Mucosa of rectum (tissue), 2 donors: ENCODE data around the gene ACACA.
"Not testable (repeated sequence)": the region's sequence is repeated elsewhere in the genome, so short reads cannot be mapped to it uniquely, and the experiment has no call there.

Source experiments
- H3K27ac ChIP-seq, 2 donors: one replicate each; pipeline ENCODE4 v1.7.0; 2013; ENCODE audit warnings: inconsistent platforms in 2 of 2, low read depth in 2 of 2, low read length in 2 of 2
- H3K27me3 ChIP-seq, 2 donors: one replicate each; pipeline ENCODE4 v1.7.0; 2013; ENCODE audit warnings: low read length in 2 of 2; ENCODE audit not compliant: control insufficient read depth in 2 of 2, insufficient read depth in 2 of 2
- H3K36me3 ChIP-seq, 2 donors: one replicate each; pipeline ENCODE4 v1.7.0; 2013; ENCODE audit warnings: low read length in 2 of 2; ENCODE audit not compliant: control insufficient read depth in 2 of 2, insufficient read depth in 2 of 2
- H3K4me1 ChIP-seq, 2 donors: one replicate each; pipeline ENCODE4 v1.7.0; 2013; ENCODE audit warnings: low read length in 2 of 2, mild to moderate bottlenecking in 1 of 2; ENCODE audit not compliant: control insufficient read depth in 2 of 2, insufficient read depth in 2 of 2
- H3K4me3 ChIP-seq, 2 donors: one replicate each; pipeline ENCODE4 v1.7.0; 2013; ENCODE audit warnings: low read length in 2 of 2
- H3K9ac ChIP-seq, 2 donors: one replicate each; pipeline ENCODE4 v1.7.0; 2013; ENCODE audit warnings: low read length in 2 of 2, low read depth in 1 of 2, mild to moderate bottlenecking in 1 of 2
- H3K9me3 ChIP-seq, 2 donors: one replicate each; pipeline ENCODE4 v1.7.0; 2013; ENCODE audit warnings: low read length in 2 of 2; ENCODE audit not compliant: control insufficient read depth in 2 of 2
- donor health status: healthy.
- donor health status: Normal muscosa, but diverticular disease.

ACACA gene

DNA sequence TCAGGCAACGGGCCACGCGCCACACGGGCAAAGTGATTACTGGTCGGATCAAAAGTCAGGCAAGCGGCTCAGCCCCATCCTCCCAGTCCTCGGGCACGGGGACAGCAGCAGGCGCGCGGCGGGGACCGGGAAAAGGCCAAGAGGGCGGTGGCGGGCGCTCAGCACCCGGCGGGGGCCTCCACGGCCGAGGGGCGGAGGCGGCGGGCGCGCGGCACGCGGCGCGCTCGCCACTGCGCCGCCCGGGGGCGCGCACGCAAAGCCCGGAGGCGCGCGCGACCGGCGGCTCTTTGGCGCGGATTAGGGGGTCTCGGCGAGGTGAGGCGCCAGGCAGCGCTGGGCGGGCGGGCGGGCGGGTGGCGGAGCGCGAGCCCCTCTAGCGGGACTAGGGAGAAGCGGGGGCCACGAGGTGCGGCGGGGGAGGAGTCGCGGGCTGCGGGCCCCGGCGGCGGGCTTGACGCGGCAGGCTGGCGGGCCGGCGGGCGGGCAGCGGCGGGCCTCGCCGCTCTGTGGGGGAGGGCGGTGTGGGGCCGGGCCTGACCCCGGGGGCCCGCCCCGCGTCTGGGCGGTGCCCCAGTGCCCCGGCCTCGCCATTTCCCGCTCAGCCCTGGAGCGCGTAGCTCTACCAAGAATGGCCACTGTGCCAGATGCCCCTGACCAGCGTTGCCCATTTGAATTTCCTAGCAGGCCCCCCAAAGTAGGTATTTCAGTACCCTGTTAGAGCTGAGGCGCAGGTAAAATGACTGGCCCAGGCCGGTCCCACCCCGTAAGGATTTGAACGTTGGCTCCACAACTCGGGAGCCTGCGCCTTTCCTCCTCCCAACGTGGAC is at the start of gene ACACA, which contains the start of gene TADA2A:
Gene ACACA, minus strand, starts transcription at position 202 of the 827 bp plus-strand sequence. CDS start 537 bp downstream, outside the sequence.
Gene TADA2A, plus strand, starts transcription at position 252 of the 827 bp plus-strand sequence. CDS start 4,480 bp downstream, outside the sequence.
- H3K27me3 ChIP-seq = no peaks in the 10 kb centered on the region
- peaks cover 3% of the 10 kb centered on the region in 2 donors for H3K36me3 ChIP-seq
- H3K9ac ChIP-seq = peak within 1 kb of the TSS; percentile 90 to 91
- H3K4me3 ChIP-seq = peak within 1 kb of the TSS; percentile 94 to 96
- H3K4me1 ChIP-seq = peaks cover 9 to 15% of the 10 kb centered on the region in 2 donors
- no peaks in the 10 kb centered on the region for H3K9me3 ChIP-seq
- peak within 1 kb of the TSS; percentile 94 to 95 for H3K27ac ChIP-seq

DNA sequence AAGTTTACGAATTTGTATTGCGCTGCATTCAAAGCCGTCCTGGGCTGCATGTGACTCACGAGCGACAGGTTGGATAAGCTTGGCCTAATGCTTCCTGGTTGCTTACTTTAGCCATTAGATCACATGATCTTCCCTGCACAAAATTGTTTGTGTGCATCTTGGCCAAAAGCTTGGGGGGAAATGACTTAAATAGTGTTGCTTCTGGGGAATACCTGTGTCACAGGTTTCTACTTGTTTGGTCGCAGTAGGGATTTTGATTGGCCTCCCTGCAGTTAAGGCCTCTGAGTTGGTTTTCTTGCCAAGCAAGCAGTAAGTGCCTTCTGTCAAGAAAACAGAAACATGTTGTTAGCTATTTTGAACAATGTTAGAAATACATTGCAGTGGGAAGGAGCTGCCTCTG is 43.5 kb upstream of the ACACA start:
- Histone ChIP-seq H3K27ac (no peak overlapping the region), H3K4me1 (no peaks in the 10 kb centered on the region), H3K9ac (no peak overlapping the region), H3K4me3 (no peak overlapping the region), H3K9me3 (no peaks in the 10 kb centered on the region), H3K36me3 (peaks cover 7 to 20% of the 10 kb centered on the region in 2 donors), H3K27me3 (no peaks in the 10 kb centered on the region)

DNA sequence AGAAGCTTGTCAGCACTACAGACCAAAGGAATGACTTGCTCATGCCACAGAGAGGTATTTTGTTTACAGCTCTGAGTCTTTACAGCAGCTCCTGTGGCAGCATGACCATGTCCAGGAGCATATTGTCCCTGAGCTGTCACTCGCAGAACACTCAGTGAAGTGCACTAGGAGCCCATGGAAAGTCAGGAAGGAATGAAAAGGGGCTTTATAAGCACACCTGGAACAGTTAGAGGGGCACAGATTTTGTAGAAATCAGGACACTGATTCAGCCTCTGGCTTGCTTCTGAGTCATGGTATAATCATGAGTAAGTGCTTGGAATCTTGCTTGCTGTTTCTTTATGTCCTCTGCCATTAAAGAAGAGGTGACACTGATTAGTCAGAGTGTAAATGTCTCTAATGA is 41.0 kb upstream of the ACACA start:
- H3K36me3 ChIP-seq = peaks cover 13 to 37% of the 10 kb centered on the region in 2 donors
- H3K9me3 ChIP-seq = no peaks in the 10 kb centered on the region
- H3K4me1 ChIP-seq = no peaks in the 10 kb centered on the region
- no peaks in the 10 kb centered on the region for H3K27me3 ChIP-seq
- no peak overlapping the region for H3K9ac ChIP-seq
- no peak overlapping the region for H3K4me3 ChIP-seq
- no peak overlapping the region for H3K27ac ChIP-seq

DNA sequence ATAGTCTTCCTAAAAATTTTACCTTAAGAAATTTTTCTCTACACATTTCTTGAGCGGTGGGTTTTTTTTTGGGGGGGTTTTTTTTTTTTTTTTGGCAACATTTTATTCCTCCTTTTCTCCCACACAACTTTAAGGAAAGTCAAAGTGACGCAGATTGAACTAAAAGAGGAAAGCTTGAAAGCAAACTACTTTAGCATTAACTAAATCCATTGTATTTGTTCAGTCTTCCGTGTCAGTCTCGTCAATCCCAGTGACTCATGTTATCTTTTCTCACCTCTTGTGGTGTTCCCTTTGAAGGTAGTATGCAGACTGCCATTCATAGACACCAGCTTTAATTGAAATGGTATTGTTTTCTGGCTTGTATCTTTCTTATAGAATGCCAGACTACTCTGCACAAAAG is 39.4 kb upstream of the ACACA start:
- Histone ChIP-seq H3K27me3 (no peaks in the 10 kb centered on the region), H3K9ac (no peak overlapping the region), H3K9me3 (no peaks in the 10 kb centered on the region), H3K36me3 (peaks cover 15 to 46% of the 10 kb centered on the region in 2 donors), H3K27ac (no peak overlapping the region), H3K4me3 (no peak overlapping the region), H3K4me1 (no peaks in the 10 kb centered on the region)

DNA sequence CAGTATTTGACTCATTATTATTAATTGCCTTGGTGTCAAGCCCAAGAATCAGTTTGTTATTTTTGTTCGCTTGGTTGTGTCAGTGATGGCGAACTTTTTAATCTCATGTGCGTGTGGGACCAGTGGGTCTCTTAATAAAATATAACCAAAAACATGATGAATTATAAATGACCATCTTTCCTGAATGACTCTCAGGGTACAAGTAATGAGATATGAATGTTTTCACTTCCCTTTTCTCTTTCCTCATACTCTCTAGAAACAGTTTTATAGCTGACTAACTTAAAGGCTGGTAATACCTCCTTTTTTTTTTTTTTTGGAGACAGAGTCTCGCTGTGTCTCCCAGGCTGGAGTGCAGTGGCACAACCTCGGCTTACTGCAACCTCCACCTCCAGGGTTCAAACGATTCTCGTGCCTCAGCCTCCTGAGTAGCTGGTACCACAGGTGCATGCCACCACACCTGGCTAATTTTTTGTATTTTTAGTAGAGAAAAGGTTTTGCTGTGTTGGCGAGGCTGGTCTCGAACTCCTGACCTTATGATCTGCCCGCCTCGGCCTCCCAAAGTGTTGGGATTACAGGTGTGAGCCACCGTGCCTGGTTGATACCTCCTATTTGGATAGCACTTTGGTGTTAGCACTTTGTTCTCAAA is 34.9 kb upstream of the ACACA start:
- H3K27me3 ChIP-seq, H3K27ac ChIP-seq, H3K9ac ChIP-seq, H3K9me3 ChIP-seq, H3K4me3 ChIP-seq, H3K4me1 ChIP-seq: not testable (repeated sequence)
- H3K36me3 ChIP-seq = peaks cover 29 to 53% of the 10 kb centered on the region in 2 donors

DNA sequence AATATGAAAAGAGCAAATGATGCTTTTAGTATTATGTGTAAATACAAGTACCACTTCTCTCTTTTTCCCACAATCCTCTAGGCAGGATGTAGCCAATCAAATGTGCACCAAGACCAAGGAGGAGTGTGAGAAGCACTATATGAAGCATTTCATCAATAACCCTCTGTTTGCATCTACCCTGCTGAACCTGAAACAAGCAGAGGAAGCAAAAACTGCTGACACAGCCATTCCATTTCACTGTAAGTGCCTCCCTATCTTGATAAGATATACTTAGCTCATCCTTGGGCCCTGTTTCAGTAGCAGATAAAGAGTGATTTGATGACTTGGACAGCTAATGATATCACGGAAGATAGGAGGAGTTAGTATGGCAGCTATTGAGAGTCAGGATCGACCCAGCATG is 33.8 kb upstream of the ACACA start:
- Histone ChIP-seq H3K9ac (no peak overlapping the region), H3K4me3 (no peak overlapping the region), H3K27ac (no peak overlapping the region), H3K36me3 (peaks cover 29 to 50% of the 10 kb centered on the region in 2 donors), H3K4me1 (no peaks in the 10 kb centered on the region), H3K27me3 (no peaks in the 10 kb centered on the region), H3K9me3 (no peaks in the 10 kb centered on the region)

DNA sequence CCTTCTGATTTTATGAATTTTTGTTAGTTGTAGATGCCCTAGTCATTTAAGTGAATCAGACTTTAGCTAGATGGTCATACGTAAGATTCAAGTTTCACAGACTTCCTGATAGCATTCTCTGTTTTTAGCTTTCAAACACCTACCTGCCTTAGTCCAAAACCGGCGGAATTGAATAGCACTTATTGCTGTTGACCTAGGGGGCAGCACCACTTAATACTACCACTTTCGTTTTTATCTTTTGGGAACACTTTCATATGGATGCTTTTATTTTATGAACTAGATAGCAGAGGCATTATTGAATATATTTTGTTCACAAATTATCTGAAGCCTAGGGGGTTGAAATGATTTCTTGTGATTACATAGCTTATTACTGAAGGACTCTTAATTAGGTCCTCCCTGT is 31.5 kb upstream of the ACACA start:
- H3K4me3 ChIP-seq = no peak overlapping the region
- peaks cover 24 to 40% of the 10 kb centered on the region in 2 donors for H3K36me3 ChIP-seq
- H3K9me3 ChIP-seq = no peaks in the 10 kb centered on the region
- no peaks in the 10 kb centered on the region for H3K4me1 ChIP-seq
- no peaks in the 10 kb centered on the region for H3K27me3 ChIP-seq
- H3K9ac ChIP-seq = no peak overlapping the region
- no peak overlapping the region for H3K27ac ChIP-seq

DNA sequence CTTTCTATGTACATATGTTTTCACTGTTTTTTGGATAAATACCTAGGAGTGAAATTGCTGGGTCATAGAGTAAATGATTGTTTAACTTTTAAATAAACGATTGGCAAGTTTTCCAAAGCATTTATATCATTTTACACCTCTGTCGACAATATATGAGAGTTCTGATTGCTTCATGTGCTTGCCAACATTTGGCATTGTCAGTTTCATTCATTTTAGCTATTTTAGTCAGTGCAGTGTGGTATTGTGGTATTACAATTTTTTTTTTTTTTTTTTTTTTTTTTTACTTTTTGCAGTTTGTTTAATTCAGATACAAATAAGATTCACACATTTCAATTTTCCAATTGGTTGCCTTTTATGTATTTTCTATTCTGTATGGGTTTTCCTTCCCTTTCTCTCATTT is 26.0 kb upstream of the ACACA start:
- Histone ChIP-seq H3K4me3 (no peak overlapping the region), H3K9ac (no peak overlapping the region), H3K27me3 (no peaks in the 10 kb centered on the region), H3K9me3 (no peaks in the 10 kb centered on the region), H3K36me3 (peaks cover 7 to 12% of the 10 kb centered on the region in 2 donors), H3K4me1 (no peaks in the 10 kb centered on the region), H3K27ac (no peak overlapping the region)

DNA sequence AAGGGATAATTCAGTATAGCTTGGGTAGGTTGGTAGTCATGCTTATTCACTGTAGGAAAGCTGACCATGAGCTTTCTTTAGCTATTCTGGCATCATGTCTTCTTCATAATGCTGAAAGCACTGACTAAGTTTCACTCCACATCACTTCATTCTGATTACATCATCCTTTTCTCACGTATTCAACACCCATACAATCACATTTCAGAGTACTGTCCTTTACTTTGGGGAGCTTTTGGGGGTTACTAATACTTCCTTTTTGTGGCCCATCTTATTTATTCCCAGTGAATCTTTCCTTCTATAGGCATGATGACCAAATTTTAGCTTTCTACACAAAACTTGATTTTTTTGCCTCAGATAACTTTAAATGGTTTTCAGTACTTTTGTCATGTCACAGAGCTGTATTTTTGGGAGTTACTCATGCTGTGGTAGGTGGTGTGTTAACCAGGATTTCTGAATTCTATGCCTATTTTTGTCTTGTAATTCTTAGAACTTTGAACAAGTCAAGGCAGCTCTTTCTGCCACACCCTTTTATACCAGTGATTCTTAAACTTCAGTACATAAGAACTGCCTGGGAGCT is 23.5 kb upstream of the ACACA start:
- no peaks in the 10 kb centered on the region for H3K4me1 ChIP-seq
- H3K9ac ChIP-seq = no peak overlapping the region
- no peak overlapping the region for H3K4me3 ChIP-seq
- no peak overlapping the region for H3K27ac ChIP-seq
- H3K27me3 ChIP-seq = no peaks in the 10 kb centered on the region
- peaks cover 19 to 28% of the 10 kb centered on the region in 2 donors for H3K36me3 ChIP-seq
- no peaks in the 10 kb centered on the region for H3K9me3 ChIP-seq

DNA sequence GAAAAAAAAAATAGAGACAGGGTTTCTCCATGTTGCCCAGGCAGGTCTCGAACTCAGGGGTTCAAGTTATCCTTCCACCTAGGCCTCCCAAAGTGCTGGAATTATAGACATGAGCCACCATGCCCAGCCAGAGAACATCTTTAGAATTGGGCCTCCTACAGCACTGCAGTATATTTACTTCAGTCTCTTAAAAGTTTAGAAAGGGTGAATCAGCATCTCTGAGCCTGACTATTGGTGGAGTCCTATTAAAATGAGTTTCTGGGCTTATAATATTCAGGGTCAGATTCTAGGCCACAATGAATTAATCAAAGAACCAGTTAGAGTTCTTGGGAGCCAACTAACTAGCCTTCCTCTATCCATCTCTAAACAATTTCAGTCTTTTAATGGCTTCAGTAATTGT is 22.8 kb upstream of the ACACA start:
- H3K36me3 ChIP-seq = peaks cover 19 to 34% of the 10 kb centered on the region in 2 donors
- H3K27ac ChIP-seq = no peak overlapping the region
- no peaks in the 10 kb centered on the region for H3K9me3 ChIP-seq
- no peaks in the 10 kb centered on the region for H3K4me1 ChIP-seq
- no peak overlapping the region for H3K9ac ChIP-seq
- H3K27me3 ChIP-seq = no peaks in the 10 kb centered on the region
- no peak overlapping the region for H3K4me3 ChIP-seq
